Measurements from ENCODE around the gene IL1F10.

IL1F10 gene

DNA sequence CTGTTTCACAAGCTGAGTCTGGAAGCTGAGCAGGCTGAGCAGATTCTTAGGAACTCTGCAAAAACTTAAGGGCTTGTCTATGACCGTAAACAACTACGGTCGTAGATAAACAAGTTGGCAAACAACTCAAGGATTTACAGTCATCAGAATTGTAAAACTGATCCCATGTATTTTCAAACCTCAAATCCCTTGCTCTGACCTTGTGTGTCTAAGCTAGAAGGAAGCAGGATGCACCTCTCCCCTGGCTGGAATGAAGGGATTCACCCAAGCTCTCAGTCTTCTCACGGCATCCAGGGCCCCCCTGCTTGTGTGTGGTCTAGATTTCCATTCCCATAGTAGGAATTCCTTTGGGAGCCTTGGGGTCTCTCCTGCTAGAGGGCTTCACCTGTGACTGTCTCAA is 47.2 kb downstream of the IL1F10 start:
- DNase-seq, result no peak

DNA sequence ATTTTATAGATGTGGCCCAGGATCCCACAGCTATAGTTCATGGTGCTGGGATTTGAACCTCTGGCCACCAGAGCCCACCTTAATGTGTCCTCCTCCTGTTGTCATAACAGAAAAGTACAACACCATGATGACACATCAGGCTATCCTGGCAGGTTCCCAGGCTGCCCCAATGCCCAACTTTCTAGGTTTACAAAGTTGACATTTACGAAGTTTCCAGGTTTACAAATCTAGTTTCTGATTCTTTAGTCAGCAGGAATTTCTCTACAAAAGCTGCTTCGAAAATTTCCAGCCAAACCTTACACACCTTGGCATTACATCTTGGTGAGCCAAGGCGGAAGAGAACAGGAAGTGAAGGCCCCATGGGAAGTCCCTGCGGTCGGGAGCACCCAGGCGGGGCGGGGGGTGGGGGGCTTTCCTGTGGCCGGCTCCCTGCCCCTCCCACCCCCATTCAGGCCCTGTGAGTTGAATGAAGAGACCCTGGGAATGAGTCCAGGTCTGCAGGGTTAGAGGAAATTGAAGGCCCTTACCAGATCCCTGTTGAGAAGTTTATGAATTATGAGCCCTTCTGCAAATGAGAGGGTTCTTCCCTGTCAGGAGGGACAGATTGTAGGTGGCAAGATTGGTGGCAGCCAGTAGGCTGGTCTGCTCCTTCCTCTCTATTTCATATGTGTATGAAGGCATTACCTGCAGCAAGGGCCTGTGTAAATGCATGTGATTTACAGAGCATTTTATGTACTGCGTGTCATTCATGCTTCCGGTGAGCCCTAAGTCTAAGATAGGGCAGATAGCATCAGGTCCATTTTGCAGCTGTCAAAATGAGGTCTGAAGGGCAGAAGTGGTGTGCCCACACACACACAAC is 48.6 kb downstream of the IL1F10 start:
- DNase-seq, result peak; percentile 40

DNA sequence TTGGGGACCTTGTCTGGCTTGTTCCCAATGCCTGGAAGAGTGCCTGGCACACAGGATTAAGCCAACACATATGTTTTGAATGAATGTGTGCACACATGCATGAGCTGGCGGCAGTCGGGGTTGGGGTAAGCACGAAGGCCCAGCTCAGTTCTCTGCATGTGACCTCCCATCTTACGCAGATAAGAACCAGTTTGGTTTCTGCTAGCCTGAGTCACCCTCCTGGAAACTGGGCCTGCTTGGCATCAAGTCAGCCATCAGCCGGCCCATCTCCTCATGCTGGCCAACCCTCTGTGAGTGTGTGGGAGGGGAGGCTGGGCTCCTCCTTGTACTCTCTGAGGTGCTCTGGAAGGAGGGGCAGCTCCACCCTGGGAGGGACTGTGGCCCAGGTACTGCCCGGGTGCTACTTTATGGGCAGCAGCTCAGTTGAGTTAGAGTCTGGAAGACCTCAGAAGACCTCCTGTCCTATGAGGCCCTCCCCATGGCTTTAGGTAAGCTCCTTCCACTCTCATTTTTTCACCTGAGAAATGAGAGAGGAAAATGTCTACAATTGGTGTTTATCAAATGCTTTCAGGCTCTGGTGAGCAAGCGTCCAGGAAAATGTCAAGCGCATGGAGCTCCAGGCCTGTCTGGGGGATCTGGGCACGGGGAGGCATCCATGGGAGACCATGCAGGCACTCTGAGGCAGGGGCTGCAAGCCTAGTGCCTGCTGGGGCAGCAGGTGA is 49.9 kb downstream of the IL1F10 start:
- no peak for DNase-seq

DNA sequence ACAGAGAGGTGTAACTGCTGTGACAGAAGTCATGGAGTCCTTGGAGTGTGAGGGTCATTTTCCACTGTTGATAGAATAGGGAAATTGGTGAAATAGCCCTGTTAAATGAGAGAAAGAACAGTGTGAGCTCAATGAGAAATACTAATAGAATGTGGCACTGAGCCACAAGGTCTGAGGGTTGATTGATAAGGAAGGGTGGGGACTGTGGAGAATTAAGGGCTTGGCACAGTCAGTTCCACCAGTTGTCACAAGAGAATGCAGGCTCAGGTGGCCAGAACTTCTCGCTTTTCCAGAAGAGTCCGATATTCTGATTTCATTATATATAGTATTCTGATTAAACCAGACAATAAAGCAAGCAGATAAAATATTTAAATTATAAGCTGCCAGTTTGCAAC is 50.5 kb downstream of the IL1F10 start:
- no peak for DNase-seq

DNA sequence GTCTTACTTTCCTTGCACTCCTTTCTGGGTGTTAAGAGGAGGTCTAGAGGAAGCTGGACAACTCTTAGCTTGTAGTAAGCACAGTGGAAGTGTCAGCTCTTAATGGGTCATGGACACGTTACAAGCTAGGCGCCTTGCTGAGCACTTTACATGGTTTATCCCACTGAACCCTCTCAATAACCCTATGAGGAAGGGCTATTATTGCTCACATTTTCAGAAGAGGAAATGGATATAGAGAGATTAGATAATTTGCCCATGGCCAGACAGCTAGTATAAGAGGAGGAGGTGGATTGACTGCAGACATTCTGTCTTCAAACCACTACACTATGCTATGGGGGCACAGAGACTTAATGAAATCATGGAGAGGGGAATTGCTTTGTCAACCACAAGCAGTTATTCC is 51.3 kb downstream of the IL1F10 start:
- no peak for DNase-seq

DNA sequence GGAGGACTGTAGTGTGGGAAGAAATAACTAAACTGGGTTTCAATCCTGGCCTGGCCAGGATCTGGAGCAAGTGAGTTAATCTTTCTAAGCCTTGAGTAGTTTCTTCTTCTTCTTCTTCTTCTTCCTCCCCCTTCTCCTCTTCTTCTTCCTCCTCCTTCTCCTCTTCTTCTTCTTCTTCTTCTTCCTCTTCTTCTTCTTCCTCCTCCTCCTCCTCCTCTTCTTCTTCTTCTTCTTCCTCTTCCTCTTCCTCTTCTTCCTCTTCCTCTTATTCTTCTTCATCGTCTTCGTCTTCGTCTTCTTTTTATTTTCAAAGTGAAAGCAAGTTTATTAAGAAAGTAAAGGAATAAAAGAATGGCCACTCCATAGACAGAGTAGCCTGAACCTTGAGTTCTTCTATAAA is 53.1 kb downstream of the IL1F10 start:
- DNase-seq, result no peak

DNA sequence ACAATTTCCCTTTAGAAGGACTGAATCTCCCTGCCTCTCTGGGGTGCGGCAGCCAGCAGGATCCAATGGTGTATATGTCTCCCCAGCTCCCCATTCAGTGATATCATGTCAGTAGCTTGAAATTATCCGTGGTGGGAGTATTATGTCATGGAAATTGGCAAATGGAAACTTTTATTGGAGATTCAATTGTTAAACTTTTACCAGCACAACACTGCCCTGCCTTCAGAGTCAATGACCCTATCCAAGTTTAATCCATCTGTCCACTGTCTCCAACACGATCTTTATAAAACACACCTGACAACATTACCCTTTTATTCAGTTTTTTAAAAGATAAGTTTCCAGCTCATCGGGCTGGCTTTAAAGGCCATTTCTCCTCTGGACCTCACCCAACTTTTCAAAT is 54.6 kb downstream of the IL1F10 start:
- DNase-seq, result no peak

DNA sequence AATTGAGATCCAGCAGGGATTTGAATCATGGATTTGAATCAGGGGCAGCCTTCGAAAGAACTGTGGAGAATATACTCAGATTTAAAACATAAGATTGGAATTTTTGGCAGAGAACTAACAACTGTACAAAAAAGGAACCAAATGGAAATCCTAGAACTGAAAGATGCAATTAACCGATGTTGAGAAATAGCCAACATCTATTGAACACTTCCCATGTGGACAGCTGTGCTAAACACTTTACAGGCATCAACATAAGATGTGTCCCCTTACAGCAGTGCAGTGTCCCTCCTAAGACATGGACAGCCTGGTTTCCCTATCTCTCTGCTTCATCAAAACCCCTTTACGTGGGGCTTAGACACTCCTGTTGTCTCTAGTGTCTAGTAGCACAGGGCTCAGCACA is 56.0 kb downstream of the IL1F10 start:
- DNase-seq, result no peak

DNA sequence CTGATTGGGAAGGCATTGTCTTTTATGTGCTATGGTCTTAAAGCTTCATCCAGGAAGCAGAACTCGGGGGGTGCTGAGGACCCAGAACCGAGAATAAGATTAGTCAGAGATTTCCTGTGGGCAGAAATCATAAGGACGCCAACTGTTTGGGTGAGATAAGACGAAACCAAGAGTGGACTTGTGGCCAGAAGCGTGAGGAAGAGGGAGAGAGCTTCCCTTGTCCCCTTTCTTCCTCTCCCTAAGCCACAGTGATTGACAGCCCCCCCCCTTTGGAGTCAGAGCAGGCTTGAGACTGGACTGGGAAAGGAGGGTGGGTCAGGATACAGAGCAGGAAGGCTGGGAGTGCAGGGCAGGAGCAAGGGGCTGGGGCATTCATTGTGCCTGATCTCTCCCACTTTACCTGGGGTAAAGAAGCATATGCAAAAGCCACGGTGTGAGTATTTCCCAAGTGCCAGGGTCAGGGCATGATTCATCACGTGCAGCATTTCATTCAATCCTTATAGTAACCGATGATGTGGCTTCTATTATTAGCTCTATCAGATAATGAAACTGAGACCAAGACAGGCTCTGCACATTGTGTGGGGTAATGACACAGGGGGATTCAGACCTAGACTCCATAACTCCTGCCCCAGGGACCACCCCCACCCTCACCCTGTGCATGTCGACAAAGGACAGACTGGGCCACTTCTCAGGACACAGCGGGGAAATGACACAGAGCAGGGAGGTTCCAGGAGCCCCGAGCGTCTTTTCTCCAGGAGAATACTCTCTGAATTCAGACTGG is 56.6 kb downstream of the IL1F10 start:
- DNase-seq, result no peak

All from CD4-positive, alpha-beta T cell treated with Interleukin-15 for 1 hour (primary cell).